DND-41 (cell line): ENCODE data around the gene ZNF689.

ENCODE experiments used
- EZH2 ChIP-seq: IDR thresholded peaks from 3 replicates; pipeline ENCODE4 v1.6.1; 2012; ENCODE audit warnings: borderline replicate concordance, low read depth, mild to moderate bottlenecking, moderate library complexity, low read length, inconsistent platforms; ENCODE audit not compliant: severe bottlenecking
- TF ChIP-seq, protein P1 (sequence below): IDR thresholded peaks from 2 replicates; pipeline ENCODE4 v1.5.1; 2012; ENCODE audit warnings: borderline replicate concordance, low read length, moderate library complexity, mild to moderate bottlenecking; ENCODE audit not compliant: poor library complexity, severe bottlenecking; ENCODE audit errors: extremely low read depth

DNA sequence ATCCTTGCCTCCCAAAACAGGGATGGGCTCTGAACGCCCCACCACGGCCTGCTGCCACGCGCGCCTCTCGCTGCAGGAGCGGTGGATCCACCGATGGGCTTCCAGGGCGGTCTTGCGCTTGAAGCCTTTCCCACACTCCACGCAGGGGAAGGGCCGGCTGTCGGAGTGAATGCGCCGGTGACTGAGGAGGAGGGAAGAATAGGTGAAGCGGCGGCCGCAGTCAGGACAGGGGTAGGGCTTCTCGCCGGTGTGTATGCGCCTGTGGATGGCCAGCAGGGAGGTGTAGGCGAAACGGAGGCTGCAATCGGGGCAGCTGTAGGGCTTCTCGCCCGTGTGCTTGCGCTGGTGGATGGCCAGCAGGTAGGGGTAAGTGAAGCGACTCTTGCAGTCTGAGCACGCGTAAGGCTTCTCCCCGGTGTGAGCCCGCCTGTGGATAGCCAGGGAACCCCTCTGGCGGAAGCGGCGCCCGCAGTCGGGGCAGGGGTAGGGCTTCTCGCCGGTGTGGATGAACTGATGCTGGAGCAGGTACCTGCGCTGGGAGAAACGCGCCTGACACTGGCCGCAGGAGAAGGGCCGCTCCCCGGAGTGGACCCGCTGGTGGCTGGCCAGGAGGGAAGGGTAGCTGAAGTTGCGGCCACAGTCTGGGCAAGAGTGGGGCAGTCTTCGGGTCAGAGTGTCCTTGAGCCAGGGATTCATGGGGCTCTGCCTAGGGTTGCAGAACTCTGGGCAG lies 27.4 kb downstream of the ZNF689 start:
- TF ChIP-seq EZH2 = no peak
- TF ChIP-seq, protein P1, sequence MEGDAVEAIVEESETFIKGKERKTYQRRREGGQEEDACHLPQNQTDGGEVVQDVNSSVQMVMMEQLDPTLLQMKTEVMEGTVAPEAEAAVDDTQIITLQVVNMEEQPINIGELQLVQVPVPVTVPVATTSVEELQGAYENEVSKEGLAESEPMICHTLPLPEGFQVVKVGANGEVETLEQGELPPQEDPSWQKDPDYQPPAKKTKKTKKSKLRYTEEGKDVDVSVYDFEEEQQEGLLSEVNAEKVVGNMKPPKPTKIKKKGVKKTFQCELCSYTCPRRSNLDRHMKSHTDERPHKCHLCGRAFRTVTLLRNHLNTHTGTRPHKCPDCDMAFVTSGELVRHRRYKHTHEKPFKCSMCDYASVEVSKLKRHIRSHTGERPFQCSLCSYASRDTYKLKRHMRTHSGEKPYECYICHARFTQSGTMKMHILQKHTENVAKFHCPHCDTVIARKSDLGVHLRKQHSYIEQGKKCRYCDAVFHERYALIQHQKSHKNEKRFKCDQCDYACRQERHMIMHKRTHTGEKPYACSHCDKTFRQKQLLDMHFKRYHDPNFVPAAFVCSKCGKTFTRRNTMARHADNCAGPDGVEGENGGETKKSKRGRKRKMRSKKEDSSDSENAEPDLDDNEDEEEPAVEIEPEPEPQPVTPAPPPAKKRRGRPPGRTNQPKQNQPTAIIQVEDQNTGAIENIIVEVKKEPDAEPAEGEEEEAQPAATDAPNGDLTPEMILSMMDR = no peak
